ENCODE measurements around the gene HOXC12.

Gene HOXC12

GRCh38 chr12:53941187-53941586 is 13.5 kb upstream of the HOXC12 start:
- no peak for DNase-seq

- no peak for DNase-seq
These were observed 13.0 kb upstream of the HOXC12 start for GRCh38 chr12:53941750-53942149.

GRCh38 chr12:53942467-53942997 is 12.2 kb upstream of the HOXC12 start:
- no peak for DNase-seq

GRCh38 chr12:53944209-53944608 is 10.5 kb upstream of the HOXC12 start:
- DNase-seq: no peak

- no peak for DNase-seq
These were observed 9.5 kb upstream of the HOXC12 start for GRCh38 chr12:53944907-53945847.

GRCh38 chr12:53947743-53948142 is 7.0 kb upstream of the HOXC12 start:
- no peak for DNase-seq

GRCh38 chr12:53948650-53949593 is 5.8 kb upstream of the HOXC12 start:
- no peak for DNase-seq

GRCh38 chr12:53949631-53950436 is 4.9 kb upstream of the HOXC12 start:
- no peak for DNase-seq

GRCh38 chr12:53950437-53950773 is 4.3 kb upstream of the HOXC12 start:
- DNase-seq: no peak

GRCh38 chr12:53950789-53951576 is 3.7 kb upstream of the HOXC12 start:
- no peak for DNase-seq

GRCh38 chr12:53951577-53952334 is 2.9 kb upstream of the HOXC12 start:
- DNase-seq: no peak

- no peak for DNase-seq
These were observed 2.4 kb upstream of the HOXC12 start for GRCh38 chr12:53952335-53952694.

- DNase-seq: no peak
These were observed 1.6 kb upstream of the HOXC12 start for GRCh38 chr12:53952871-53953734.

- DNase-seq: no peak
These were observed 641 bp upstream of the HOXC12 start for GRCh38 chr12:53953831-53954693.

- no peak for DNase-seq
These were observed 503 bp downstream of the HOXC12 start for GRCh38 chr12:53955036-53955775.

GRCh38 chr12:53955776-53956250 is 1.1 kb downstream of the HOXC12 start:
- DNase-seq: no peak

- no peak for DNase-seq
These were observed 1.7 kb downstream of the HOXC12 start for GRCh38 chr12:53956251-53956887.

Measured in NCI-H2081 treated with DMSO at 0.1 percent for 48 hours (cell line).